Measurements from ENCODE around the gene LRCH4. TPM values are rescaled to one million over a fixed set of nuclear protein-coding genes. Genes with fewer than 3 reads are reported as not detected.
A peak's percentile ranks its signal among the peaks of the same experiment; 100 is the strongest.

Gene LRCH4
- total and polyA plus RNA-seq, 9 of the 15 experiments (the other 6 are each of a cell fraction or from before 2014, with no cell fraction given): 0.06 to 63.3 (median 15.0) TPM

DNA sequence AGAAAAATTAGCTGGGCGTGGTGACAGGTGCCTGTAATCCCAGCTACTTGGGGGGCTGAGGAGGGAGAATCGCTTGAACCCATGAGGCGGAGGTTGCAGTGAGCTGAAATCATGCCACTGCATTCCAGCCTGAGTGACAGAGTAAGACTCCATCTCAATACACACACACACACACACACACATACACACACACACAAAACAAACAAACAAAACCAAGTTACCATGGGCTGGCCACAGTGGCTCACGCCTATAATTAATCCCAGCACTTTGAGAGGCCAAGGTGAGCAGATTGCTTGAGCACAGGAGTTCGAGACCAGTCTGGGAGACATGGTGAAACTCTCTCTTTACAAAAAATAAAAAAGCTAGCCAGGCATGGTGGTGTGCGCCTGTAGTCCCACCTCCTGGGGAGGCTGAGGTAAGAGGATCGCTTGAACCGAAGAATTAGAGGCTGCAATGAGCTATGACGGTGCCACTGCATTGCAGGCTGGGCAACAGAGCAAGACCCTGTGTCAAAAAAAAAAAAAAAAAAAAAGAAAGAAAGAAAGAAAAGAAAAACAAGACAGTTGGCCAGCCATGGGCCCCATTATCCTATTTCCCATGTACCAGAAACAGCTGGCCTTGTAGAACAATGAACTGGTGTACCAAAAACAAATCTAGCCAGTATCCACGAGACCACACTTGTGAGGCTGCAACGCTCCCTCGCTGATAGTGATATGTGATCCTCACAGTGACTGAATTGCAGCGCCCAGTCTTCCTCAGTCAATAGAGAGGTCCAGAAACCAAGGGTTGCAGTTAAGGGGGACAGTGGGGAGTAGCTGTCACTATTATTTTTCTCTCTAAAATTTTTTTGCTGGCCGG lies 53.5 kb downstream of the LRCH4 start (continued):
- TF ChIP-seq, protein P1, sequence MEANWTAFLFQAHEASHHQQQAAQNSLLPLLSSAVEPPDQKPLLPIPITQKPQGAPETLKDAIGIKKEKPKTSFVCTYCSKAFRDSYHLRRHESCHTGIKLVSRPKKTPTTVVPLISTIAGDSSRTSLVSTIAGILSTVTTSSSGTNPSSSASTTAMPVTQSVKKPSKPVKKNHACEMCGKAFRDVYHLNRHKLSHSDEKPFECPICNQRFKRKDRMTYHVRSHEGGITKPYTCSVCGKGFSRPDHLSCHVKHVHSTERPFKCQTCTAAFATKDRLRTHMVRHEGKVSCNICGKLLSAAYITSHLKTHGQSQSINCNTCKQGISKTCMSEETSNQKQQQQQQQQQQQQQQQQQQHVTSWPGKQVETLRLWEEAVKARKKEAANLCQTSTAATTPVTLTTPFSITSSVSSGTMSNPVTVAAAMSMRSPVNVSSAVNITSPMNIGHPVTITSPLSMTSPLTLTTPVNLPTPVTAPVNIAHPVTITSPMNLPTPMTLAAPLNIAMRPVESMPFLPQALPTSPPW (CRISPR knock-in tag; IDR thresholded peaks at IDR 0.05): 0 out of 2 replicates have a peak, but pooled peaks have one; percentile 7
- no peak for TF ChIP-seq PRMT5 (CRISPR knock-in tag; IDR thresholded peaks at IDR 0.05)
- TF ChIP-seq, protein P2, sequence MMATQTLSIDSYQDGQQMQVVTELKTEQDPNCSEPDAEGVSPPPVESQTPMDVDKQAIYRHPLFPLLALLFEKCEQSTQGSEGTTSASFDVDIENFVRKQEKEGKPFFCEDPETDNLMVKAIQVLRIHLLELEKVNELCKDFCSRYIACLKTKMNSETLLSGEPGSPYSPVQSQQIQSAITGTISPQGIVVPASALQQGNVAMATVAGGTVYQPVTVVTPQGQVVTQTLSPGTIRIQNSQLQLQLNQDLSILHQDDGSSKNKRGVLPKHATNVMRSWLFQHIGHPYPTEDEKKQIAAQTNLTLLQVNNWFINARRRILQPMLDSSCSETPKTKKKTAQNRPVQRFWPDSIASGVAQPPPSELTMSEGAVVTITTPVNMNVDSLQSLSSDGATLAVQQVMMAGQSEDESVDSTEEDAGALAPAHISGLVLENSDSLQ (IDR thresholded peaks at IDR 0.05): peak; percentile 46
- peak in 1 of 2 experiments; percentile 25; a peak in 1 of 4 replicates for TF ChIP-seq RAD21 (CRISPR knock-in tag; conservative IDR thresholded peaks at IDR 0.05 in 1 of 2, IDR thresholded peaks at IDR 0.05 in 1 of 2)
- peak in 1 of 2 experiments; percentile 64; a peak in 1 of 4 replicates for TF ChIP-seq KDM1A (IDR thresholded peaks at IDR 0.05)
- TF ChIP-seq, protein P3, sequence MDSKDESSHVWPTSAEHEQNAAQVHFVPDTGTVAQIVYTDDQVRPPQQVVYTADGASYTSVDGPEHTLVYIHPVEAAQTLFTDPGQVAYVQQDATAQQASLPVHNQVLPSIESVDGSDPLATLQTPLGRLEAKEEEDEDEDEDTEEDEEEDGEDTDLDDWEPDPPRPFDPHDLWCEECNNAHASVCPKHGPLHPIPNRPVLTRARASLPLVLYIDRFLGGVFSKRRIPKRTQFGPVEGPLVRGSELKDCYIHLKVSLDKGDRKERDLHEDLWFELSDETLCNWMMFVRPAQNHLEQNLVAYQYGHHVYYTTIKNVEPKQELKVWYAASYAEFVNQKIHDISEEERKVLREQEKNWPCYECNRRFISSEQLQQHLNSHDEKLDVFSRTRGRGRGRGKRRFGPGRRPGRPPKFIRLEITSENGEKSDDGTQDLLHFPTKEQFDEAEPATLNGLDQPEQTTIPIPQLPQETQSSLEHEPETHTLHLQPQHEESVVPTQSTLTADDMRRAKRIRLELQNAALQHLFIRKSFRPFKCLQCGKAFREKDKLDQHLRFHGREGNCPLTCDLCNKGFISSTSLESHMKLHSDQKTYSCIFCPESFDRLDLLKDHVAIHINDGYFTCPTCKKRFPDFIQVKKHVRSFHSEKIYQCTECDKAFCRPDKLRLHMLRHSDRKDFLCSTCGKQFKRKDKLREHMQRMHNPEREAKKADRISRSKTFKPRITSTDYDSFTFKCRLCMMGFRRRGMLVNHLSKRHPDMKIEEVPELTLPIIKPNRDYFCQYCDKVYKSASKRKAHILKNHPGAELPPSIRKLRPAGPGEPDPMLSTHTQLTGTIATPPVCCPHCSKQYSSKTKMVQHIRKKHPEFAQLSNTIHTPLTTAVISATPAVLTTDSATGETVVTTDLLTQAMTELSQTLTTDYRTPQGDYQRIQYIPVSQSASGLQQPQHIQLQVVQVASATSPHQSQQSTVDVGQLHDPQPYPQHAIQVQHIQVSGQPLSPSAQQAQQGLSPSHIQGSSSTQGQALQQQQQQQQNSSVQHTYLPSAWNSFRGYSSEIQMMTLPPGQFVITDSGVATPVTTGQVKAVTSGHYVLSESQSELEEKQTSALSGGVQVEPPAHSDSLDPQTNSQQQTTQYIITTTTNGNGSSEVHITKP (IDR thresholded peaks at IDR 0.05; ENCODE audit: partially characterized antibody): peak; percentile 17
- no peak for TF ChIP-seq TAF7 (tag; IDR thresholded peaks at IDR 0.05)
- TF ChIP-seq, protein P4, sequence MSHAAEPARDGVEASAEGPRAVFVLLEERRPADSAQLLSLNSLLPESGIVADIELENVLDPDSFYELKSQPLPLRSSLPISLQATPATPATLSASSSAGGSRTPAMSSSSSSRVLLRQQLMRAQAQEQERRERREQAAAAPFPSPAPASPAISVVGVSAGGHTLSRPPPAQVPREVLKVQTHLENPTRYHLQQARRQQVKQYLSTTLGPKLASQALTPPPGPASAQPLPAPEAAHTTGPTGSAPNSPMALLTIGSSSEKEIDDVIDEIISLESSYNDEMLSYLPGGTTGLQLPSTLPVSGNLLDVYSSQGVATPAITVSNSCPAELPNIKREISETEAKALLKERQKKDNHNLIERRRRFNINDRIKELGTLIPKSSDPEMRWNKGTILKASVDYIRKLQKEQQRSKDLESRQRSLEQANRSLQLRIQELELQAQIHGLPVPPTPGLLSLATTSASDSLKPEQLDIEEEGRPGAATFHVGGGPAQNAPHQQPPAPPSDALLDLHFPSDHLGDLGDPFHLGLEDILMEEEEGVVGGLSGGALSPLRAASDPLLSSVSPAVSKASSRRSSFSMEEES (CRISPR knock-in tag; IDR thresholded peaks at IDR 0.05): no peak
- TF ChIP-seq, protein P5, sequence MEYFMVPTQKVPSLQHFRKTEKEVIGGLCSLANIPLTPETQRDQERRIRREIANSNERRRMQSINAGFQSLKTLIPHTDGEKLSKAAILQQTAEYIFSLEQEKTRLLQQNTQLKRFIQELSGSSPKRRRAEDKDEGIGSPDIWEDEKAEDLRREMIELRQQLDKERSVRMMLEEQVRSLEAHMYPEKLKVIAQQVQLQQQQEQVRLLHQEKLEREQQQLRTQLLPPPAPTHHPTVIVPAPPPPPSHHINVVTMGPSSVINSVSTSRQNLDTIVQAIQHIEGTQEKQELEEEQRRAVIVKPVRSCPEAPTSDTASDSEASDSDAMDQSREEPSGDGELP (CRISPR knock-in tag; IDR thresholded peaks at IDR 0.05; ENCODE audit: borderline replicate concordance): peak; percentile 54; the same call in 1 of the 2 replicates
- no peak for TF ChIP-seq KDM2B (CRISPR knock-in tag; IDR thresholded peaks at IDR 0.05)
- TF ChIP-seq ELF1 (tag; IDR thresholded peaks at IDR 0.05): 0 out of 2 replicates have a peak, but pooled peaks have one; percentile 17
- TF ChIP-seq BCOR (IDR thresholded peaks at IDR 0.05): peak; percentile 78
- 0 out of 2 replicates have a peak, but pooled peaks have one; percentile 9 for TF ChIP-seq GATA2 (CRISPR knock-in tag; IDR thresholded peaks at IDR 0.05)
- peak; percentile 44 for TF ChIP-seq DACH1 (IDR thresholded peaks at IDR 0.05; ENCODE audit: partially characterized antibody)
- TF ChIP-seq ARNT (IDR thresholded peaks at IDR 0.05): 0 out of 4 replicates have a peak, but pooled peaks of 1 of the 2 experiments have one; percentile 47
- peak; percentile 9; the same call in 1 of the 2 replicates for TF ChIP-seq ZNF384 (IDR thresholded peaks at IDR 0.05; ENCODE audit: low read depth, low read length)
- TF ChIP-seq ZNF121 (CRISPR knock-in tag; conservative IDR thresholded peaks at IDR 0.05): peak; percentile 92
- TF ChIP-seq ZNF282 (CRISPR knock-in tag; IDR thresholded peaks at IDR 0.05): no peak
- peak; percentile 36 for TF ChIP-seq CBFA2T2 (conservative IDR thresholded peaks at IDR 0.05)

Data from K562 (cell line).